B cell (primary cell): ENCODE data around the gene TBX6. TPM values are rescaled to one million over a fixed set of nuclear protein-coding genes. Genes with fewer than 3 reads are reported as not detected.

Experiments
- ATAC-seq: fragments of 200-7000 bp; cut with Tn5 transposase; one replicate; pipeline ENCODE4 v1.10.0; 2021; ENCODE audit warnings: low read depth, mild to moderate bottlenecking, moderate number of reproducible peaks, moderate library complexity
- CTCF ChIA-PET: fragments of 350-600 bp; sonication (Branson Sonifier 250); formaldehyde crosslinking; loops from one replicate; lab custom pipeline; 2021; ENCODE audit warnings: antibody characterized with exemption, inconsistent platforms; lab: Charles Lee
- POLR2A ChIA-PET: fragments of 350-600 bp; sonication (Branson Sonifier 250); formaldehyde crosslinking; loops from one replicate; lab custom pipeline; 2021; ENCODE audit warnings: antibody characterized with exemption; lab: Charles Lee
- DNase-seq: peaks from one replicate; pipeline ENCODE4 v3.0.0; 2013
- H2AFZ ChIP-seq: 2 replicates; pipeline ENCODE4 v1.6.1; 2012; ENCODE audit warnings: mild to moderate bottlenecking, low read depth, low read length; ENCODE audit not compliant: insufficient read depth, poor library complexity, severe bottlenecking
- H3K27ac ChIP-seq, 2 donors: 1 replicate in 1 of 2; 2 replicates in 1 of 2; pipeline ENCODE4 v1.5.1; 2012 to 2013; ENCODE audit warnings: low read length in 2 of 2, mild to moderate bottlenecking in 2 of 2, moderate library complexity in 1 of 2
- H3K27me3 ChIP-seq, 4 experiments: fragments of 200-600 bp in 1 of 4; sonication (generic) in 1 of 4; replicated peaks in 1 of 4; 1 replicate in 2 of 4; 2 replicates in 2 of 4; pipeline versions ENCODE4 v1.6.1 to v1.7.0; 2013 to 2016; ENCODE audit warnings: low read length in 3 of 4, mild to moderate bottlenecking in 2 of 4, mixed read lengths in 1 of 4, moderate library complexity in 1 of 4; ENCODE audit not compliant: insufficient read depth in 4 of 4, control insufficient read depth in 3 of 4; ENCODE audit errors: control extremely low read depth in 1 of 4
- H3K36me3 ChIP-seq, 2 experiments: replicated peaks in 1 of 2; 1 replicate in 1 of 2; 2 replicates in 1 of 2; pipeline versions ENCODE4 v1.6.1 to v1.7.1; 2013; ENCODE audit warnings: low read length in 1 of 2; ENCODE audit not compliant: insufficient read depth in 2 of 2, control insufficient read depth in 1 of 2; ENCODE audit errors: control extremely low read depth in 1 of 2, extremely low read depth in 1 of 2
- H3K4me1 ChIP-seq, 2 donors: fragments of 200-600 bp in 1 of 2; sonication (generic) in 1 of 2; 1 replicate in 1 of 2; 2 replicates in 1 of 2; pipeline versions ENCODE4 v1.5.1 to v1.6.1; 2013 to 2017; ENCODE audit warnings: low read length in 2 of 2; ENCODE audit not compliant: control insufficient read depth in 2 of 2, insufficient read depth in 2 of 2
- H3K4me2 ChIP-seq: replicated peaks from 2 replicates; pipeline ENCODE3; 2012; ENCODE audit warnings: mild to moderate bottlenecking, low read depth, low read length; ENCODE audit not compliant: poor library complexity, severe bottlenecking
- H3K4me3 ChIP-seq, 5 experiments: fragments of 200-600 bp in 1 of 5; sonication (generic) in 1 of 5; 1 replicate in 3 of 5; 2 replicates in 2 of 5; pipeline versions ENCODE4 v1.5.1 to v1.7.0; 2011 to 2016; ENCODE audit warnings: low read length in 4 of 5, mild to moderate bottlenecking in 4 of 5, low read depth in 2 of 5, control low read depth in 1 of 5, moderate library complexity in 1 of 5; ENCODE audit not compliant: insufficient read depth in 1 of 5; ENCODE audit errors: control extremely low read depth in 1 of 5, extremely low read depth in 1 of 5
- H3K79me2 ChIP-seq: fragments of 200-600 bp; sonication (generic); one replicate; pipeline ENCODE4 v1.6.0; 2016; ENCODE audit warnings: low read length; ENCODE audit not compliant: control insufficient read depth, insufficient read depth
- H3K9ac ChIP-seq: fragments of 200-600 bp; sonication (generic); 2 replicates; pipeline ENCODE4 v1.6.1; 2017; ENCODE audit warnings: mild to moderate bottlenecking, low read length, moderate library complexity
- H3K9me3 ChIP-seq, 3 donors: one replicate each; pipeline versions ENCODE4 v1.6.1 to v1.7.1; 2013; ENCODE audit warnings: low read length in 2 of 3; ENCODE audit not compliant: control insufficient read depth in 2 of 3, insufficient read depth in 1 of 3; ENCODE audit errors: control extremely low read depth in 1 of 3
- H4K20me1 ChIP-seq: 2 replicates; pipeline ENCODE4 v1.6.0; 2012; ENCODE audit warnings: mild to moderate bottlenecking, low read length; ENCODE audit not compliant: insufficient read depth, control insufficient read depth, poor library complexity, severe bottlenecking
- H3K27ac Mint-ChIP-seq: one replicate; pipeline ENCODE4 v1.8.0; 2021; ENCODE audit warnings: mixed read lengths
- H3K27me3 Mint-ChIP-seq: one replicate; pipeline ENCODE4 v1.8.0; 2021; ENCODE audit warnings: mixed read lengths
- H3K4me1 Mint-ChIP-seq: one replicate; pipeline ENCODE4 v1.8.0; 2021; ENCODE audit warnings: mixed read lengths
- H3K4me3 Mint-ChIP-seq: one replicate; pipeline ENCODE4 v1.8.0; 2021; ENCODE audit warnings: mixed read lengths
- H3K9me3 Mint-ChIP-seq: one replicate; pipeline ENCODE4 v1.8.0; 2022; ENCODE audit warnings: mixed read lengths; ENCODE audit not compliant: insufficient read depth
- CTCF ChIP-seq: fragments of 200-600 bp; IDR thresholded peaks from one replicate; pipeline ENCODE4 v1.8.0; 2022; ENCODE audit warnings: antibody characterized with exemption, mild to moderate bottlenecking
- EZH2 ChIP-seq: IDR thresholded peaks from 2 replicates; pipeline ENCODE4 v1.6.1; 2012; ENCODE audit warnings: borderline replicate concordance, low read depth, mild to moderate bottlenecking, moderate library complexity, low read length; ENCODE audit not compliant: insufficient read depth, poor library complexity, severe bottlenecking
- WGBS: methylation state at CpG from one replicate; pipeline ENCODE4 v1.1.5; 2013; ENCODE audit warnings: missing lambda C conversion rate; ENCODE audit not compliant: insufficient coverage; 5-methylcytosine and 5-hydroxymethylcytosine counted together
- intact Hi-C: fragments of 100-400 bp; cut with micrococcal nuclease; formaldehyde crosslinking; loops from one replicate; pipeline ENCODE4 v1.10.0; 2022
- polyA plus RNA-seq: library from polyadenylated mRNA; depleted of rRNA; stranded (reverse); fragments of >200 nt; gene quantifications from 2 replicates; pipeline ENCODE4 v1.2.3, GENCODE V29; 2012
- total RNA-seq, 2 donors: library from RNA; stranded (reverse); fragments of 120-200 nt in 1 of 2; gene quantifications; 1 replicate in 1 of 2; 2 replicates in 1 of 2; pipeline versions ENCODE4 v1.2.3 to v1.2.4, GENCODE V29; 2013 to 2022

Gene TBX6
- total and polyA plus RNA-seq, 2 donors (not counting 1 experiment from before 2014, with no cell fraction given): 1.4 to 5.4 TPM

- CTCF ChIA-PET: no interaction called here
- no peak overlapping the region for H3K27ac Mint-ChIP-seq
- no peak for ATAC-seq
- TF ChIP-seq EZH2 (no peak), CTCF (no peak)
- no peaks in the 10 kb centered on the region for H3K4me1 ChIP-seq
- no peak overlapping the region for H3K4me3 ChIP-seq
- H2AFZ ChIP-seq: no peak overlapping the region
- H3K4me3 Mint-ChIP-seq: no peak overlapping the region
- no peaks in the 10 kb centered on the region for H4K20me1 ChIP-seq
- peaks cover 8 to 23% of the 10 kb centered on the region in 2 experiments for H3K36me3 ChIP-seq
- intact Hi-C loops: no loop called here
- no peak overlapping the region for H3K4me2 ChIP-seq
- POLR2A ChIA-PET: no interaction called here
- 100% methylated on average over 8 of the region's 15 CpGs for WGBS
- no peaks in the 10 kb centered on the region for H3K9me3 Mint-ChIP-seq
- peaks cover 0 to 3% (median 0%) of the 10 kb centered on the region in 3 donors for H3K9me3 ChIP-seq
- peaks cover 2% of the 10 kb centered on the region for H3K4me1 Mint-ChIP-seq
- H3K79me2 ChIP-seq: no peaks in the 10 kb centered on the region
- H3K27me3 Mint-ChIP-seq: no peaks in the 10 kb centered on the region
- no peak overlapping the region for H3K27ac ChIP-seq
- H3K27me3 ChIP-seq: no peaks in the 10 kb centered on the region
- H3K9ac ChIP-seq: no peak overlapping the region
- no peak for DNase-seq
Measured at GRCh38 chr16:30108059-30108850, 16.5 kb upstream of the TBX6 start.

GRCh38 chr16:30104492-30104891, 12.8 kb upstream of the TBX6 start:
- Histone ChIP-seq H3K4me2 (no peak overlapping the region), H3K79me2 (no peaks in the 10 kb centered on the region), H2AFZ (no peak overlapping the region), H3K4me3 (no peak overlapping the region), H4K20me1 (no peaks in the 10 kb centered on the region), H3K27me3 (no peaks in the 10 kb centered on the region), H3K4me1 (no peaks in the 10 kb centered on the region), H3K9me3 (peaks cover 0 to 7% (median 0%) of the 10 kb centered on the region in 3 donors), H3K27ac (no peak overlapping the region), H3K9ac (no peak overlapping the region), H3K36me3 (peaks cover 2 to 17% of the 10 kb centered on the region in 2 experiments)
- H3K9me3 Mint-ChIP-seq: no peaks in the 10 kb centered on the region
- 100% methylated on average over 2 of the region's 6 CpGs for WGBS
- no peak overlapping the region for H3K27ac Mint-ChIP-seq
- no peaks in the 10 kb centered on the region for H3K4me1 Mint-ChIP-seq
- intact Hi-C loops: no loop called here
- no peak for DNase-seq
- no peak for ATAC-seq
- TF ChIP-seq EZH2 (no peak), CTCF (no peak)
- ChIA-PET POLR2A (no interaction called here), CTCF (interaction anchor here (1.5 kb wide), 1 partner anchor 11 kb away, joined by 4 read pairs; no protein-coding TSS in a partner anchor)
- no peak overlapping the region for H3K4me3 Mint-ChIP-seq
- H3K27me3 Mint-ChIP-seq: no peaks in the 10 kb centered on the region
